HG03520 (cell line): ENCODE data around the gene AMELY.
"Not testable (repeated sequence)": the region's sequence is repeated elsewhere in the genome, so short reads cannot be mapped to it uniquely, and the experiment has no call there.

ENCODE experiments used
- ATAC-seq: cut with Tn5 transposase; IDR thresholded peaks from one replicate; pipeline ENCODE4 v1.9.1; 2021; ENCODE audit warnings: mild to moderate bottlenecking, moderate library complexity; ENCODE audit not compliant: unreplicated experiment

Gene AMELY, protein sequence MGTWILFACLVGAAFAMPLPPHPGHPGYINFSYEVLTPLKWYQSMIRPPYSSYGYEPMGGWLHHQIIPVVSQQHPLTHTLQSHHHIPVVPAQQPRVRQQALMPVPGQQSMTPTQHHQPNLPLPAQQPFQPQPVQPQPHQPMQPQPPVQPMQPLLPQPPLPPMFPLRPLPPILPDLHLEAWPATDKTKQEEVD

DNA sequence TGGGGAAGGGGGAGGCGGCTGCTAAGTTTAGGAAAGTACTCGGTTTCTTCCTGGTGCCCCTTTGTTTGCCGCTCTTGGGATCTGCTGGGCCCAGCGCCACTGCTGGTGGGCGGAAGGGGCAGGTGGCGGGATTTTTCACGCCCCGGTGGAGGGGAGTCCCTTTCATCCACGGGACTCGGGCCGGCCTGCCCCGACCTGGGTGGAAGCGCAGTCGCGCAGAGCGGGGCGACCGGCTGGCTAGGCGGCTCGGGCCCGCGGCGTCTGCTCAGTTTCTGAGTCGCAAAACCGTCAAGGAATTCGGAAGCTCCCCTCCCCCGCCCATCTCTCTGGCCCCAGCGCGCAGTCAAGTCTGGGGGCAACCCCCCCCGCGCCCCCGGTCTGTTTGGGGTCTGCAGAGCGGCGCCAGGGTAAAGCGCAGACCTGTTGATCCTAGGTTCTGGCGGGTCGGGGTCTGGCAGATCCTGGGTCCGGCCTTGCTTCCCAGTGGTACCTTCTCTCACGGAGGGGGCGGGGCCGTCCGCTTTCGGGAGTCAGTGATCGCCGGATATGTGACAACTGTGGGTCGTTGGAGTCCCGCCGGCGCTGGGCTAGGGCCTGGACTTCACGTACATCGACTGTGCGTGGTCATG lies at the start of gene AMELY:
Gene AMELY (minus strand): TSS at position 500 of the 629 bp plus-strand sequence. CDS start 39,144 bp downstream, outside the sequence.
- ATAC-seq, result no peak

DNA sequence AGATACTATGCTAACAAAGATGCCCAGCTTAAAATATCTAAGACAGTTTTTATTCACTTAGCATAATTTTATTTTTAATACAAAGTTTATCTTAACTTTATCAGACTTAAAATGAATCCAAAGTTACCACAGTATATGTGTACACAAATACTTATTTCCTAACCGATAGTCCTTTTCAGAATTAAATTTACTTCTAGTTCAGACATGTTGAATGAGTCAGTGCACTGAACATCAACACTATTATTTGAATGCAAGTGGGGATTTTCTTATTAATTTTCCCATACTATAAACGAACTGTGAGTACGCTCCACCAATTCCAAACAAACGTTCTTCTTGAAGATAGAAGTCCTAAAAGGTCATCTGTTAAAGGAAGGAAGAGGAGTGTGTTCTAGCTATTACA lies 38.4 kb upstream of the AMELY start:
- no peak for ATAC-seq

DNA sequence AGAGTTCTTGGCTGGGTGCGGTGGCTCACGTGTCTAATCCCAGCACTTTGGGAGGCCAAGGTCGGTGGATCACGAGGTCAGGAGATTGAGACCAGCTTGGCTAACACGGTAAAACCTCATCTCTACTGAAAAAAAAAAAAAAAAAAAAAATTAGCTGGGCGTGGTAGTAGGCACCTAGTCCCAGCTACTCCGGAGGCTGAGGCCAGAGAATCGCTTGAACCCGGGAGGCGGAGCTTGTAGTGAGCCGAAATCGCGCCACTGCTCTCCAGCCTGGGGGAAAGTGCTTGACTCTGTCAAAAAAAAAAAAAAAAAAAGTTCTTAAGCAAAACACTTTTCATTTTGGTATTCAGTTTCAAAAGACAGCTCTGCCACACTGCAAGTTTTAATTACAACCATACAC lies 36.8 kb upstream of the AMELY start:
- no peak for ATAC-seq

DNA sequence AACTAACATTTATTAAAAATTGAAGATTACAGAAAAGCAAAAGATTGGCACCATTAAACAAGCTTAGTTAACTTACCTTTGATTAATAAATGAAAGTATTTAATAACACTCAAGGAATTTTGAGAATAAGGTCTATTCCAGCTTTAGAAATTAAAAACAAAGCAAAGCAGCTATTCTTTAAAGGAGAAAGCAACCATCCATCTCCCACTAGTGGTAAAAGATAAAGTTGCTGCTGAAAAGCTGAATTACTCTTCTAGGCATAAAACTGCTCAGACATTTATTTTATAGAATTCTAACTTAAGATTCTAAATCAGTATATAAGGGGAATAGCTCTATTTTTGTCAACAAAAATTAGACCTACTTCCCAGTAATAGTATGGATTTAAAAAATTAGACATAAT lies 36.1 kb upstream of the AMELY start:
- ATAC-seq, result no peak

DNA sequence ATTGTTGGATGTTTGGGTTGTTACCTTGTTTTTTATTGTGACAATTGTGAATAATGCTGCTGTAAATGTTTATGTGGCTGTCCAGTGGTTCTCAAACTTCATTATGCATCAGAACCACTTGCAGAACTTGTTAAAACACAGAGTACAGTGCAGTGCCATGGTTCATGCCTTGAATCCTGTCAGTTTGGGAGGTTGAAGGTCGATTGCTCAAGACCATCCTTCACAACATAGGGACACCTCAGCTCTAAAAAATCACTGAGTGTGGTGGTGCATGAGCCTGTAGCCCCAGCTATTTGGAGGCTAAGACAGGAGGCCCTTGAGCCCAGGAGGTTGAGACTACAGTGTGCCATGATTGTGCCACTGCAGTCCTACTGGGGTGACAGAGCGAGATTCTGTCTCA lies 23.9 kb upstream of the AMELY start:
- no peak for ATAC-seq

DNA sequence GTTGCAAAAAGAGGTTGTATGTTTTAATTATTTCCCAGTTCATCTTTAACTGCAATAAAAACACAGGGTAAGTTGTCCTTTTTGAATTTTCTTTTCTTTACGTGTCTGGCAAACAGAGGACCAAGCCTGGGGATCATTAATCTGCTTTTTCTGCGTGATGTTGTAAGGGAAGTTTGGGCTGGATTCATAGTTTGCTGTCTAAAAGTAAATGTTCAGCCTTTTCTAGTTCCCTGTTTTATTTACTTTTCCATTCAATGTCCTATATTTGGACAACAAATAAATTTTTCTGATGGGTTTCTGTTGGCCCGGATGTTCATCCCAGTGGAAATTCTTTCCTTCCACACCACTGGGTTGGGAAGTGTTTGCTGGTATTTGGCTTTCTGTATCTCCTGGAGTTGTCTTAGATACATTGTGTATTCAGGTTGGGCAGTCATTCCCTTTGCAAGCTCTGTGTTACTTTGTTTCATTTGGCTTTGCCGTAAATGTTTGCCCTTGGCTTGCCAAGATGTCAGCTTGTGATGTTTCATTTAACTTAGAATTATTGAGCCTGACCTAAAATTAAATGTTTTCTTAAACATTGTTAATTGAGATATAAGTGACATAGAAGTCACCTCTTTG lies 20.3 kb upstream of the AMELY start:
- no peak for ATAC-seq

DNA sequence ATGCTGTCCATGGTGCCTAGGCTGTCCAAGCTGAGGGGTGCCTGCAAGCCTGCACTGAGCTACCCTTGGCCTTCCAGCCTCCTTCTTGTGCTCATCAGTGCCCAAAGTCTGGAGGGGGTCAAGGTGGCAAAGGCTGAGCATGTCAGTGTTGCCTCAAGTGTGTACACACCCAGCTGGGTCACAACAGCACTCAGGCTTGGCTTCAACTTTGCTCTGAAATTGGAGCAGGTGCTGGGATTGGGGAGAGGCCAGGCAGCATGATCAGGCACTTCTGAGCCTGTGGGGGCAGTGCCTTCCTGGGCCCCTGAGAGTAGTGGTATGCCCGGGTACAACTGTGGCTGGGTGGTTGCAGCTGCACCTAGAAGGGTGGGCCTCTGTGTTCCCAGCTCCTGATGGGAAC lies 17.7 kb upstream of the AMELY start:
- no peak for ATAC-seq

DNA sequence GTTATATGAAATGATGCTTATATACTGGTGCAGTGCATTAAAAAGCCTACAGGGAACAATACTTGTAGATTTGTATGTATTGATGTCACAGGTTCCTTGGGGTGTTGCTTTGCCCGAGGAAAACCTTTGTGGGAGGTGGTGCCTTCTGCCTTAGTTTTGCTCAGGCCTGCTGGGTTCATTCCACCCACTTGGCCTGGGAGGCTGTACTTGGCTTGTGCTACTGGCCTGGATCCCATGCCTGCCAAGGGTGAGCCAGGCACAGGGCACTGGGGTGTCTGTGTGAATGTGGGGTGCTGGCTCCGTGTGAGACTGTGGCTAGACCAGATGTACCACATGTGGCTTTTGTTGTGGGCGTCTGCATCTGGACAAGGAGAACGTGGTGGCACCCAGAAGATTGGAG lies 16.7 kb upstream of the AMELY start:
- ATAC-seq, result no peak

DNA sequence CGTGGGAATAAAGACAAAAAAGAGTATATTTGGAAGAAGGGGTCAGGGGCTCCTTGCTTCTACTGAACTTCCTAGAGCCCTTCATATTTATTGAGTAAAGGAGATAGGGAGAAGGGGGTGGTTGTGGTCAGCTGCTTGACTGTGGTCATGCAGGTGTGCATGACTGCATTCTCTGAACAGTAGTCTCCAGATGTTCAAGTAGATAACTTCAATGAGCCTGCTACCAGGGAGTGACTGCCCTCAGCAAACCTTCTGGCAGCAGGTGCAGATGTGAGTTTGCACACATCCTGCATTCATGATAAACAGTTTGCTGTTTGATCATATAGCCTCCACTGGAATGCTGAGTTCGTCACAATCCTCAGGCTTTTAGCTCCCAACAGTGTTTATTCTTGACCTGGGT lies 9.5 kb upstream of the AMELY start:
- no peak for ATAC-seq

DNA sequence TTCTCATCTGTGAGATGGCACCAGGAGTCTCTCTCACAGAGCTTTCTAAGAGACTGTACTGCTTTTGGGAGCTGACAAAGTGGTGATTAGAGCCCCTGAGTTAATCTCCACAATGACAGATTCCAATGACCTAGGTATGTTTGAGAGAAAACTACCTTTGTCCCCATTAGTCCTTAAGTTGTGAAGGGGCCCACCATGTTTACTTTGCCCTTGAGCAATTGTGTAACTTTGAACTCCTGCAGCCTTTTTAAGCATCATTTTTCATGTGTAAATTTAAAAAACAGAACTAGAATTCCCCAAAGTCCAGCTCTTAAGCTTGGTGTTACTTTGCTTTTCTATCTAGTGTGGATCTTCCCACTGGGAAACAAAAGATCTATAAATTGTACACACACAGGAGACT lies 1.8 kb upstream of the AMELY start:
- ATAC-seq, result no peak

DNA sequence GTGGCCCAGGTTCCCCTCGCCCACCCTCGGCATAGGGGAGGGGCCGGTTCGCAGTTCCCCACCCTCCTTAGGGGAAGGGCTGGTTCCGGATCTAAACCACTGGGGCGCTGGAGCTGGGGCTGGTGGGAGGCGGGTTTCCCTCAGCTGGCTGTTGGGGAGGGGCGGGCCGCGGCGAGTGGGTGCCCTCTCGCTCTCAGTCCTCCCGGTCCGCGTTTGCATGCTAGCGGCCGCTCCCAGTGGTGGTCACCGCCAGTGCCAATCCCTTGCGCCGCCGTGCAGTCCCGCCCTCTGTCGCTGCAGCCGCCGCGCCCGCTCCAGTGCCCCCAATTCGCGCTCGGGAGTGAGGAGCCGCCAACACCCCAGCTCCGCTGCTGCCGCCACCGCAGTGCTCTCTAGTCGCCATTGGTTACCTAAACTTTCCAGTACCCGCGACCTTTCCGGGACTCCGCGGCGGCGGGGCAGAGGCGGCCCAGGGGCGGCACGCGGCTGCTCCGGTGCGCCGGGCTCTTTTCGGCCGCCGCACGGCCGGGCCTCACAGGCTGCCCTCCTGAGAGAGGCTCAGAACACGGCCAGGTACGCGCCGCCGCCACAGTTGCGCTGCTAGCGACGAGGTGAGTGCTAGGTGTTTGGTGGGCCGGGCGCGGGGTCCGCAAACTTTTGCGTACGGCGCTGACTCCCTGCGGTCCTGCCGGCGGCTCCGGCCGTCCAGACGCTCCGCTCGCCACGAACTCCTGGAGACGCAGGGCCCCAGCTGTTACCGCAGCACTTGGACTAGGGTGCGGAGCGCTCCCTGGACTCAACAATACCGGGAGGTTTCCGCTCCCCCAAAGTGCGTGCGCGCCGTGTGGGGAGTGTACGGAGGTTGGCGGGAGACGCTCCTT lies 940 bp downstream of the AMELY start, which contains the start of gene TBL1Y:
Gene TBL1Y (plus strand): TSS at position 326 of the 881 bp plus-strand sequence. CDS start 114,388 bp downstream, outside the sequence.
- no peak for ATAC-seq

DNA sequence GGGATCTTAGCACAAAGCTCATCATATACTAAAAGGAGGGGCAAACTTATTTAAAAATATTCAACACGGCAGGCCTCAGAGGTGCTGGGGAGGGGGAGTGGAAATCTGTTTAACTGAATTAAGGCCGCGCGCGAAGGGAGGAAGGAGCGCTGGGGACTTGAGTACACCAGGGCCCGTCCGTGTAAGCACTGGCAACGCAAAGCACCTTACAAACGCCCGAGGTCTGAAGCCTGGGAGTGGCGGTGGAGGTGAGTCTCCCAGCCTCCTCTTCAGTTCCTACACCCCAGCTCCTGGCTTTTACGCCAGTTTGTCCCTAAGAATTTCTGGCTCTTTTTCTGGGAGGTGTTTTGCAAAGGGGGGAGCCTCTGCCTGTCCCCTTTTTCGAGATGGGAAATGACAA lies 1.7 kb downstream of the AMELY start:
- no peak for ATAC-seq

DNA sequence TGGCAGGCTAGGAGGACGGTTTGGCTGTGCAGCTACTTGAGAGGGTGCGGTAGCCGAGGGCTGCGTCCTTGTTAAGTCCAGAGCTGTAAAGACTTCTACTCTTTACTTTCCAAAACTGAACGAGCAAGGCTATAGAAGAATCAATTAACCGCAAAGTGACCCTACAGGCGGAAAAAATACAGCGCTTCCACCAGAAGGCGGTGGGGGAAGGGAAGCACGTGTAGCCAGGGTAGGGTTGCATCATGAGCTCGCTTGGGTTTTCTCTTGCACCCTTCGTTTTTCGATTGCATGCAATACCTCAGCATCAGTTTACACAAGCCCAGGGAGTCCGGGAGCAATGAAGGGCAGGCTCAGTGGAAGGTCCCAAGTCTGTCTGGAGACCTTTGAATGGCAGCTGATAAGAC lies 2.4 kb downstream of the AMELY start:
- ATAC-seq, result no peak

DNA sequence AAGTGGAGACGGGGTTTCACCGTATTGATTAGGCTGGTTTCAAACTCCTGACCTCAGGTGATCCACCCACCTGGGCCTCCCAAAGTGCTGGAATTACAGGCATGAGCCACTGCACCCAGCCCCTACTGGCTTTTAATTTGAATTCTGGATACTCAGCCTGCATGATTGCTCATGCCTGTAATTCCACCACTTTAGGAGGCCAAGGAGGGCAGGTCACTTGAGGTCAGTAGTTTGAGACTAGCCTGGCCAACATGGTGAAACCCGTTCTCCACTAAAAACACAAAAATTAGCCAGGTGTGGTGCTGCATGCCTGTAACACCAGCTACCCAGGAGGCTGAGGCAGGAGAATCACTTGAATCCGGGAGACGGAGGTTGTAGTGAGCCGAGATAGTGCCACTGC lies 3.5 kb downstream of the AMELY start:
- ATAC-seq, result not testable (repeated sequence)

DNA sequence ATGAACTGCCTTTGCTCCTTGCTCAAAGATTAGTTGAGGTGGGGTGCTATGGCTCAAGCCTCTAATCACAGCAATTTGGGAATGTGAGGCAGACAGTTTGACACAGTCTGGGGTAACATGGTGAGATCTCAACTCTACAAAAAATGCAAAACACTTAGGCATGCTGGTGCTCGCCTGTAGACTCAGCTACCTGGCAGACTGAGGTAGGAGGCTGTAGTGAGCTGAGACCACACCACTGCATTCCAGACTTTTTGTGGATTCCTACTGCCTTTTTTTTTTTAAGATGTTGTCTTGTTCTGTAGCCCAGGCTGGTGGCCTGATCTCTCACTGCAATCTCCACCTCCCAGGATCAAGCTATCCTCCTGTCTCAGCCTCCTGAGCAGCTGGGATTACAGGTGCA lies 4.0 kb downstream of the AMELY start:
- no peak for ATAC-seq

DNA sequence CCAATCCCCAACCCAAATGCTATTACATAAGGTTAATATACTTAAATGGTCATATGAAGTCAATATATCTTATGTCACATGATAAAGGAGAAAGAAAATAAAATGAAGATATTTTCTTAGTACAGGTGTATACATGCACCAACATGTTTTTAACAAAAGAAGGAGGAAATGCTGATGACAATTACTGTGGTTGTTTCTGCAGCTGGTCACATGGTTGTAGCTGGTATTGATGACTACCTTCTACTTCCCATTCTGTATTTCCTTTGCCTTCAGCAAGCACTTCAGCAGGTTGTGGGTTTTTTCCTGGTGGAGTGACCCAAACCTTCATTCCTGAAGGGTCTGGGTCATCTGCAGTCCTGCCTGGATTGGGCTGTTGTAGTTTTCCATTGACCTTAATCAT lies 9.4 kb downstream of the AMELY start:
- not testable (repeated sequence) for ATAC-seq

DNA sequence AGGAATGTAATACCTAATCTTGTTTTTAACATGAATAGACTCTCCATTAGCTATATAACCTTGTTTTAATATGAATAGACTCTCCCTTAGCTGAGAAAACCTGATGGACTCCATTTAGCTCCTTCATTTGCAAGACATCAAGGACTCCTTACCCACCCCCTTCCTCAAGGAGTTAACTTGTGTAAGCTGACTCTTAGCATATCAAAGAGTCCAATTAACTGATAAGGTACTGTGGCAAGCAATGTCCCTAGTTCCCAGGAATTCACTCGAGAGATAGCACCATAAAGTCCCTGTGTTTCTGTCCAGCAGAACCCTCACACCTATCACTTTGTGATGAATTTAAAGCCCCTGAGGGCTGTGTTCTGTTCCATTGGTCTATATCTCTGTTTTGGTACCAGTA lies 16.3 kb downstream of the AMELY start:
- no peak for ATAC-seq

DNA sequence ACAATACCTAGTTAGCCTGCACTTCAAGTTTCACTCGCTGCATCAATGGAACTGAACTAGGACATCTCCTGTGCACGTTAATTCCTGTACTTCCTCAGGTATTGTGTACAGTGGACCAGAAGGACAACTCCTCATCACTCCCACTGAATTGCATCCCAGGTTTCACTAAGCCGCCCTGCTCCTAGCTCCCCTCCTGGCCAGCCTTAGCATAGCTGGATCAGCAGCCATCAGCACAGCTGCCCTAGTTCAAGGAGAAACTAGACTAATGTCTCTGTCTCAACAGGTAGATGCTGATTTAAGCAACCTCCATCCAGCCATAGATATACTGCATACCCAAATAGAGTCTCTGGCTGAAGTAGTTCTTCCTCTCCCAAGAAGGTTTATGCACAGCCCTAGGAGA lies 17.1 kb downstream of the AMELY start:
- no peak for ATAC-seq

DNA sequence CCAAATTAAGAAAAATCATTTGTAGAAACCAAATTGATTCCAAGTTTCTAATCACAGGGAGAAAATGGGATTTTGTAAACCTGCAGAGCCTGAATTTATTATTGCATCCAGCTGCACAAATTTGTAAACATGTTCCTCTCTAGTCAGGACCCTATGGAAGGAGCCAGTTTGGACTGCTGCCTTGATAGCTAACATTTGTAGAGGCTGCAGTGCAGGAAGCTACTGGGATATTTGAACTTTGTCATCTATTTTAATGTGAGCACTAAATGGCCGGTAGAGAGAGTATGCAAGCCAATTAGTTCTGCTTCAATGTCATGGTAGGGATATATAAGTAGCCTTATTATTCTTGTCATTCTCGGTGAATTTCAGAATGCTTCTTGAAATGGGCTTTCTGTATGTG lies 62.2 kb downstream of the AMELY start:
- no peak for ATAC-seq

DNA sequence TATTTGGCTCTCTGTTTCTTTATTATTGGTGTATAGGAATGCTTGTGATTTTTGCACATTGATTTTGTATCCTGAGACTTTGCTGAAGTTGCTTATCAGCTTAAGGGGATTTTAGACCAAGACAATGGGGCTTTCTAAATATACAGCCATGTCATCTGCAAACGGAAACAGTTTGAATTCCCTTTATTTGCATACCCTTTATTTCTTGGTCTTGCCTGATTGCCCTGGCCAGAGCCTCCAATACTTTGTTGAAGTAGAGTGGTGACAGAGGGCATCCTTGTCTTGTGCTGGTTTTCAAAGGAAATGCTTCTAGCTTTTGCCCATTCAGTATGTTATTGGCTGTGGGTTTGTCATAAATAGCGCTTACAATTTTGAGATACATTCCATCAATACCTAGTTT lies 68.9 kb downstream of the AMELY start:
- not testable (repeated sequence) for ATAC-seq
